PC-9 (cell line): ENCODE results near the gene BARHL1. TPM values are rescaled to one million over a fixed set of nuclear protein-coding genes. Genes with fewer than 3 reads are reported as not detected.

Experiments
- Bru-seq: library from RNA; stranded (reverse); fragments of 400-500 nt; gene quantifications from one replicate; lab custom pipeline; 2021; lab: Mats Ljungman, UMichigan
- BruChase-seq, 2 experiments: library from RNA; stranded (reverse); fragments of 400-500 nt; gene quantifications; one replicate each; lab custom pipeline; 2021; lab: Mats Ljungman, UMichigan
- BruUV-seq: library from RNA; stranded (reverse); fragments of 400-500 nt; replicated peaks from 2 replicates; lab custom pipeline; 2021; lab: Mats Ljungman, UMichigan
- CTCF ChIA-PET: fragments of 300-600 bp; sonication (Branson Sonifier 250); formaldehyde crosslinking; loops from one replicate; lab custom pipeline; 2022; ENCODE audit warnings: antibody characterized with exemption; lab: Charles Lee
- POLR2A ChIA-PET: fragments of 300-600 bp; sonication (Branson Sonifier 250); formaldehyde crosslinking; loops from one replicate; lab custom pipeline; 2022; ENCODE audit warnings: antibody characterized with exemption; ENCODE audit not compliant: unreplicated experiment; lab: Charles Lee
- DNase-seq, 2 experiments: peaks; one replicate each; pipeline versions ENCODE4 v3.0.0 to v3.0.0-alpha.2; 2015 to 2022; ENCODE audit warnings: mixed read lengths in 1 of 2
- H2AFZ ChIP-seq: fragments of 200-600 bp; sonication (generic); 2 replicates; pipeline ENCODE4 v1.8.1; 2017; ENCODE audit warnings: antibody characterized with exemption
- H3F3A ChIP-seq: fragments of 200-600 bp; sonication (generic); 2 replicates; pipeline ENCODE4 v1.8.1; 2017; ENCODE audit warnings: antibody characterized with exemption, mild to moderate bottlenecking, low read depth; ENCODE audit not compliant: insufficient read depth
- H3K27ac ChIP-seq: fragments of 200-600 bp; sonication (generic); 2 replicates; pipeline ENCODE4 v1.6.1; 2016; ENCODE audit warnings: mixed run types
- H3K27me3 ChIP-seq: fragments of 200-600 bp; sonication (generic); 2 replicates; pipeline ENCODE4 v1.6.1; 2016; ENCODE audit warnings: low read depth, mixed run types; ENCODE audit not compliant: insufficient read depth
- H3K36me3 ChIP-seq: fragments of 200-600 bp; sonication (generic); 2 replicates; pipeline ENCODE4 v1.6.1; 2016; ENCODE audit warnings: low read depth, mixed run types
- H3K4me1 ChIP-seq: fragments of 200-600 bp; sonication (generic); replicated peaks from 2 replicates; pipeline ENCODE4 v1.6.1; 2016; ENCODE audit warnings: mixed run types; ENCODE audit not compliant: insufficient read depth
- H3K4me2 ChIP-seq: fragments of 200-600 bp; sonication (generic); 2 replicates; pipeline ENCODE4 v1.6.1; 2017; ENCODE audit warnings: mixed run types
- H3K4me3 ChIP-seq: fragments of 200-600 bp; sonication (generic); 2 replicates; pipeline ENCODE4 v1.6.1; 2016; ENCODE audit warnings: mixed run types
- H3K79me2 ChIP-seq: fragments of 200-600 bp; sonication (generic); 2 replicates; pipeline ENCODE4 v1.6.1; 2017; ENCODE audit warnings: low read depth, mixed run types
- H3K9me2 ChIP-seq: fragments of 200-600 bp; sonication (generic); 2 replicates; pipeline ENCODE4 v1.8.1; 2017; ENCODE audit warnings: mild to moderate bottlenecking; ENCODE audit not compliant: insufficient read depth
- H3K9me3 ChIP-seq: fragments of 200-600 bp; sonication (generic); 2 replicates; pipeline ENCODE4 v1.8.1; 2016; ENCODE audit warnings: low read depth; ENCODE audit not compliant: insufficient read depth
- H4K20me1 ChIP-seq: fragments of 200-600 bp; sonication (generic); 2 replicates; pipeline ENCODE4 v1.8.1; 2017; ENCODE audit not compliant: insufficient read depth
- EZH2 ChIP-seq: fragments of 200-600 bp; sonication (generic); IDR thresholded peaks from 2 replicates; pipeline ENCODE4 v1.8.0; 2017; ENCODE audit warnings: antibody characterized with exemption, low read depth
- intact Hi-C: fragments of 100-400 bp; cut with micrococcal nuclease; formaldehyde crosslinking; loops from one replicate; pipeline ENCODE4 v1.10.0; 2022; ENCODE audit not compliant: unreplicated experiment
- long read RNA-seq: library from polyadenylated mRNA; stranded (forward); transcript quantifications from one replicate; pipeline ENCODE4 v2.0.0, GENCODE V29; 2022
- total RNA-seq: library from RNA; stranded (reverse); gene quantifications from 2 replicates; pipeline ENCODE4 v1.2.3, GENCODE V29; 2021
- TF ChIP-seq, protein P1 (sequence below): fragments of 200-600 bp; sonication (generic); conservative IDR thresholded peaks from 2 replicates; pipeline ENCODE4 v1.6.1; 2017; ENCODE audit warnings: mixed run types, antibody characterized with exemption, mild to moderate bottlenecking, moderate library complexity

BARHL1 gene
- total RNA-seq (not detected in 2 replicates), Bru-seq, nascent RNA (not detected), BruChase-seq, experiment 1, labeled RNA remaining after a 2-hour chase (not detected), BruChase-seq, experiment 2, labeled RNA remaining after a 6-hour chase (not detected)
- long read RNA-seq: 0 reads

DNA sequence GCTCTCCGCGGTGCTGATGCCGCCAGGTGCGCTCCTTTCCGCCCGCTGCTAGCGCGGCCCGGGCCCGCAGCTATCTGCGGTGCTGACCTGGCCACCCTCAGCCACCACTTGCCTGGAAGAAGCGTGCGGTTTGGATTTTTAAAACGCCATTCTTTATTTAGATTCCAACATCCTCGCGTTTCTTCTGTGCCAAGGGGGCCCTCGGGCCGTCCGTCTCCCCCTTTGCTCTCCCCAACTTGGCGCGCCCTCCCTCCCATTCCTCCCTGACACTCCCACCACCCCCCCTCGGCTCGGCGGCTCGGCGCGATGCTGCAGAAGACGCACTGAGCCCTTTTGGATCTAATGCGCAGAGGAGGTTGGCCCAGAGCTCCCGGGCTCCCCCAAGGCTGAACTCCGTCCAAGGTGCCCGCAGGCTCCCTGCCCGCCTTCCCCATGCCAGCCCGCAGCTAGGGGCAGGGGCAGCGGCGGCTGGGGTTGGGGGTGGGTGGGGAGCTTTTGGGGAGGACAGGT lies at the start of gene BARHL1:
Gene BARHL1, plus strand, starts transcription at position 331 of the 510 bp plus-strand sequence. CDS start 192 bp downstream, outside the sequence.
- POLR2A ChIA-PET: no interaction called here
- H3K4me3 ChIP-seq: no peak within 1 kb of the TSS
- TF ChIP-seq, protein P1, sequence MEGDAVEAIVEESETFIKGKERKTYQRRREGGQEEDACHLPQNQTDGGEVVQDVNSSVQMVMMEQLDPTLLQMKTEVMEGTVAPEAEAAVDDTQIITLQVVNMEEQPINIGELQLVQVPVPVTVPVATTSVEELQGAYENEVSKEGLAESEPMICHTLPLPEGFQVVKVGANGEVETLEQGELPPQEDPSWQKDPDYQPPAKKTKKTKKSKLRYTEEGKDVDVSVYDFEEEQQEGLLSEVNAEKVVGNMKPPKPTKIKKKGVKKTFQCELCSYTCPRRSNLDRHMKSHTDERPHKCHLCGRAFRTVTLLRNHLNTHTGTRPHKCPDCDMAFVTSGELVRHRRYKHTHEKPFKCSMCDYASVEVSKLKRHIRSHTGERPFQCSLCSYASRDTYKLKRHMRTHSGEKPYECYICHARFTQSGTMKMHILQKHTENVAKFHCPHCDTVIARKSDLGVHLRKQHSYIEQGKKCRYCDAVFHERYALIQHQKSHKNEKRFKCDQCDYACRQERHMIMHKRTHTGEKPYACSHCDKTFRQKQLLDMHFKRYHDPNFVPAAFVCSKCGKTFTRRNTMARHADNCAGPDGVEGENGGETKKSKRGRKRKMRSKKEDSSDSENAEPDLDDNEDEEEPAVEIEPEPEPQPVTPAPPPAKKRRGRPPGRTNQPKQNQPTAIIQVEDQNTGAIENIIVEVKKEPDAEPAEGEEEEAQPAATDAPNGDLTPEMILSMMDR: no peak
- TF ChIP-seq EZH2: no peak
- H3K9me3 ChIP-seq: no peaks in the 10 kb centered on the region
- H3K27me3 ChIP-seq: peaks cover 47% of the 10 kb centered on the region
- H3F3A ChIP-seq: no peaks in the 10 kb centered on the region
- intact Hi-C loops: no loop called here
- no peak within 1 kb of the TSS for H3K27ac ChIP-seq
- no peaks in the 10 kb centered on the region for H3K79me2 ChIP-seq
- BruUV-seq: no TSS peak
- H4K20me1 ChIP-seq: no peaks in the 10 kb centered on the region
- H3K4me1 ChIP-seq: no peaks in the 10 kb centered on the region
- CTCF ChIA-PET: interaction anchor here (0.5 kb wide), 1 partner anchor 1035 kb away, joined by 7 read pairs; no protein-coding TSS in a partner anchor
- H3K9me2 ChIP-seq: no peaks in the 10 kb centered on the region
- no peak for DNase-seq
- no peak within 1 kb of the TSS for H2AFZ ChIP-seq
- no peaks in the 10 kb centered on the region for H3K36me3 ChIP-seq
- no peak within 1 kb of the TSS for H3K4me2 ChIP-seq

- no peak overlapping the region for H2AFZ ChIP-seq
- no peaks in the 10 kb centered on the region for H4K20me1 ChIP-seq
- BruUV-seq: no TSS peak
- no peaks in the 10 kb centered on the region for H3K36me3 ChIP-seq
- no peaks in the 10 kb centered on the region; the same call in 1 of the 2 replicates for H3K9me3 ChIP-seq
- H3K4me2 ChIP-seq: no peak overlapping the region
- no peaks in the 10 kb centered on the region for H3K4me1 ChIP-seq
- intact Hi-C loops: no loop called here
- H3K4me3 ChIP-seq: no peak overlapping the region
- CTCF ChIA-PET: no interaction called here
- POLR2A ChIA-PET: no interaction called here
- no peak overlapping the region for H3K27ac ChIP-seq
- H3K79me2 ChIP-seq: no peaks in the 10 kb centered on the region
- H3K27me3 ChIP-seq: peaks cover 91% of the 10 kb centered on the region
- TF ChIP-seq, protein P1: no peak
- TF ChIP-seq EZH2: no peak
- no peaks in the 10 kb centered on the region for H3F3A ChIP-seq
- no peaks in the 10 kb centered on the region for H3K9me2 ChIP-seq
- DNase-seq: no peak
Measured at GRCh38 chr9:132534832-132535231, 47.6 kb upstream of the BARHL1 start.

DNA sequence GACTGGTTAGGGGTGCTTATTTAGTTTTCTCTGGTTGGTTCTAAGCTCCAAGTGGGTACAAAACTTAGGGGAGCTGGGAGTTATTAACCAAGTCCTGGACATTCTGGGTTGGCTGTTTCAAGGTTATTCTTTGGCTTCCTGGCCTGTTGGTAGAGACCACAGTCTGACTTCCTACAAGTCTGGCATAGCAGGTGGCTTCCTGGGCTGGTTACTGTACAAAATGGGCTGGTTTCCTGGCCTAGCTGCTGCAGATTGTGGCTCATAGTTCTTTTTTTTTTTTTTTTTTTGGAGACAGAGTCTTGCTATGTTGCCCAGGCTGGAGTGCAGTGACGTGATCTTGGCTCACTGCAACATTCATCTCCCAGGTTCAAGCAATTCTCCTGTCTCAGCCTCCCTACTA lies 46.3 kb upstream of the BARHL1 start:
- intact Hi-C loops: no loop called here
- POLR2A ChIA-PET: no interaction called here
- no peak overlapping the region for H2AFZ ChIP-seq
- H3K9me2 ChIP-seq: no peaks in the 10 kb centered on the region
- H4K20me1 ChIP-seq: no peaks in the 10 kb centered on the region
- H3K9me3 ChIP-seq: no peaks in the 10 kb centered on the region; the same call in 1 of the 2 replicates
- H3K4me1 ChIP-seq: no peaks in the 10 kb centered on the region
- no TSS peak for BruUV-seq
- CTCF ChIA-PET: interaction anchor here (0.7 kb wide), 1 partner anchor 185 kb away, joined by 4 read pairs; no protein-coding TSS in a partner anchor
- no peaks in the 10 kb centered on the region for H3F3A ChIP-seq
- peaks cover 91% of the 10 kb centered on the region for H3K27me3 ChIP-seq
- H3K36me3 ChIP-seq: no peaks in the 10 kb centered on the region
- no peak overlapping the region for H3K4me3 ChIP-seq
- no peaks in the 10 kb centered on the region for H3K79me2 ChIP-seq
- TF ChIP-seq, protein P1: no peak
- no peak for TF ChIP-seq EZH2
- H3K27ac ChIP-seq: no peak overlapping the region
- no peak for DNase-seq
- H3K4me2 ChIP-seq: no peak overlapping the region
